GM03348 (cell line): Measurements from ENCODE around the gene C19orf18.

Experiments
- DNase-seq: peaks from one replicate; pipeline ENCODE4 v3.0.0; 2012; ENCODE audit warnings: low spot score

Gene C19orf18

GRCh38 chr19:57947419-57948134, 26.8 kb downstream of the C19orf18 start, which contains the start of gene ZNF256:
TSS of gene ZNF256 (minus strand) at chr19:57947706. CDS start at chr19:57947474, 232 bp downstream.
- peak; percentile 97 for DNase-seq

DNA sequence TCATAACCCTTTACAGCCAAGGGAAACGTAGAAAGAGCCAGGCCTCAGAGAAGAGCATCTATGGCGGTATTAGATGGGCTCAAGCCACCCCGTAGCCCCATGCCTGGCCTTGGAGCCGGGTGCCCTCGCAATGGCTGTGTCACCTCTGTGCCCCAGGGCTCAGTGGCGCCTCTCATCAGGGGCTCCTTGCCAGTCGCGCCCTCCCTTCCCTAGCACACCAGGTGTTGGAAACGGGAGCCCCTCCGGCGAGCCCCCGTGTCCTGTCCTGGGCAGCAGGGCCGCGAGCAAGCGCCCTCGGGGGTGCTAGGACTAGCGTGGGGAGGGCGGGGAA, 27.3 kb downstream of the C19orf18 start:
- DNase-seq: peak; percentile 7

- DNase-seq: no peak
These were observed 28.0 kb downstream of the C19orf18 start for GRCh38 chr19:57946316-57946715.

- DNase-seq: no peak
These were observed 32.7 kb downstream of the C19orf18 start for GRCh38 chr19:57941593-57941992.

DNA sequence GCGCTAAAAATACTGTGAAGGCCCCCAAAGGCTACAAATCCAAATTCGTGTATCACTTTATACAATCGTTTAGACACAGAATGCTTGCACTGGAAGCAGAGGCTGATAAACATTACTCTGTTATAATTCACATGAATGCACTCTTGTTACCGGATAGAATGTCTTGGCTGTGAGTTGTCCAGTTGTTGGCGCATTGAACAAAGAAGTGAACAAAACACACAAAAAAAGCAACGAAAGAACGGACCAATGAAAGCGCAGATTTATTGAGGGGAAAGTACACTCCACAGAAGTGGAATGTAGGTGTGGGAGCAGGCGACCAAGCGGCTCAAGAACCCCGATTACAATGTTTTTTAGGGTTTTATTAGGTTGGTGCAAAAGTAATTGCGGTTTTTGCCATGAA, 38.6 kb downstream of the C19orf18 start:
- no peak for DNase-seq

DNA sequence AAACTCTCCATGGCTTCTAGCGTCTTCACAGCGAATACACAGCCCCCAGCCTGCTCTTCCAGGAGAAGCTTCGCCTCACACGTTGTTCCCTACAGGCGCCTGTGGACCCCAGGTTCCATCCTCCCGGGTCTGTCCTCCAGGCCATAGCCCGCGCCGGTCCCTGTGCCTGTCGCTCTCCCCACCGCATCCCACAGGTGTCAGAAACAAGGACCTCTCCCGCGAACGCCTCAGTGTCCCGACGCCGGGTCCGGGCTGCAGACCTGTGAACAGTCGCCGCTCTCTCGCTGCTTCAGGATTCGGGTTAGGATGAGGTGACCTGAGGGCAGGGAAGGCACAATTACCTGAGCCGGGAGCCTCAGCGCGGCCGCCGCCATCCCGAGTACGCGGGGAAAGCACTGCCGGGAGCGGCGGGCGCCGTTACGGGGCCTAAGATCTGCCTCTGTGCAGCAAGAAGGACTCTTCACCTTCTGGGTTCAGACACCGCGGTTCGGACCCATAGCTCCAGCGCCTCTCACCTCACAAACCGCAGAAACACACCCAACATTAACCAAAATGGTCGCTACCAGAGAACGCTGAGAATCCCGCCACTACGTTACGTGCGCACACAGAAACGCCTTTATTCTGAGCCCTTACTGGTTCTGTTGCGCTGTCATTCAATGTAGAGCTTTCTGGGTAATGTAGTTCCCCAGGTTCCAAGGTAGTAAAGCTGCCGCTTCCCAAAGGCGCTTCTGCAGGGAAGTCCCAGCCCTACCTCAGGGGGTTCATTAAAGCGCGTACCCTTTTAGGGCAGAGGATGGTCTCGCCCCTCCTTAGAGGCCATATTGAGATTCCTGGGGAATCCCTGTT, 39.3 kb downstream of the C19orf18 start, which contains the start of gene ZNF418:
TSS of gene ZNF418 (minus strand) at position 583 of the 846 bp plus-strand sequence. CDS start 1,580 bp downstream, outside the sequence.
- peak; percentile 77 for DNase-seq

GRCh38 chr19:57927587-57927986, 46.7 kb downstream of the C19orf18 start:
- DNase-seq: no peak

DNA sequence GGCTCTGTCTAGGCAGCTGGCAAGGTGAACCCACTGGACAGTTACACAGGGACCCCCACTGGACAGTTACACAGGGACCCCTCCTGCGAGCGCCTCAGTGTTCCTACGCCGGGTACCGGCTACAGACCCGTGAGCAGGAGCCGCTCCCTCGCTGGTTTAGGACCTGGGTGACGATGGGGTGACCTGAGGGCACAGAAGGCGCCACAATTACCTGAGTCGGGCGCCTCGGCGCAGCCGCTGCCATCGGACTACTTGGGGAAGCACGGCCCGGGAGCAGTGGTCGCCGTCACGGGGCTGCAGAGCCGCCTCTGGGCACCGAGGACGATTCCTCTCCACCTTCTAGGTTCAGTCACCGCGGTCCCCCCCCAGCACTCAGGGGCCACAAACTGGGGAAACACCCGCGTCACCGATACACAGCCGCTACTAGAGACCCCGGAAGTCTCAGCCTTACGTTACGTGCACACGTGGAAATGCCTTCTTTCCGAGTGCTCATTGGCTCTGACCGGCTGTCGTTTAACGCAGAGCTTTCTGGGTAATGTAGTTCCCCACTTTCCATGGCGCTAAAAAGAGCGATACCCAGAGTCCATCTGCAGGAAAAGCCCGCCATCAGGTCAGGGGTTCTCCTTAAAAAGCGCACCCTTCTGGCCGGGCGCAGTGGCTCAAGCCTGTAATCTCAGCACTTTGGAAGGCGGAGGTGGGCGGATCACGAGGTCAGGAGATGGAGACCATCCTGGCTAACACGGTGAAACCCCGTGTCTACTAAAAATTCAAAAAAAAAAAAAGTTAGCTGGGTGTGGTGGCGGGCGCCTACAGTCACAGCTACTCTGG, 58.0 kb downstream of the C19orf18 start, which contains the start of gene ZNF417:
TSS of gene ZNF417 (minus strand) at position 425 of the 828 bp plus-strand sequence. CDS start at position 244, 181 bp downstream.
- peak; percentile 94 for DNase-seq

DNA sequence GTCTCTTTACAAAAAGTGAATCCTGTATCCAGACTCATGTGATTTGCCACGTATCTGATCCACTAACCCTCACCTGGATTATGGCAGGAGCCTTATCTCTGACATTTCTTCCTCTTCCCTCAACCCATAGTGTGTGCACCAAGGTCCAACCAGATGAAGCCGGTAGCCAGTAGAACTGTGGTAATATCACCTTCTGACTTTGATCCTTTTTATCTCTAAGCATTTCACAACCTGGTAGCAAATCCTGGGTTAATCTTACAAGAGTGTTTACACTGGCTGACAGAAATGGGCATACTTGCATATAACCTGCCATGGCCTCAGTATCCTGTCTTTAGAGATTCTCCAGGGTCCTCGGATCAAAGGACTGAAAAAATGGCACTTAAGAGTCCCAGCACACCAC, 59.8 kb downstream of the C19orf18 start:
- no peak for DNase-seq
